Endothelial cell of umbilical vein (primary cell): ENCODE results near the gene PTPRD. TPM values are rescaled to one million over a fixed set of nuclear protein-coding genes. Genes with fewer than 3 reads are reported as not detected.

ENCODE experiments used
- BruUV-seq: library from RNA; stranded (reverse); fragments of 400-500 nt; replicated peaks from 2 replicates; lab custom pipeline; 2021; lab: Mats Ljungman, UMichigan
- CTCF ChIA-PET: fragments of 300-600, 350-600 bp; sonication (Branson Sonifier 250); formaldehyde crosslinking; loops from one replicate; lab custom pipeline; 2021; ENCODE audit warnings: antibody characterized with exemption, inconsistent platforms; lab: Charles Lee
- POLR2A ChIA-PET: fragments of 300-600, 350-600 bp; sonication (Branson Sonifier 250); formaldehyde crosslinking; loops from one replicate; lab custom pipeline; 2021; ENCODE audit warnings: antibody characterized with exemption, inconsistent platforms; lab: Charles Lee
- DNase-seq: peaks from one replicate; pipeline ENCODE4 v3.0.0-alpha.2; 2011; ENCODE audit warnings: low read depth, low spot score
- FAIRE-seq: peaks from 2 replicates; lab custom pipeline; 2011; peaks lifted over from hg19 to GRCh38; lab: Jason Lieb, UNC
- H2AFZ ChIP-seq: 2 replicates; pipeline ENCODE4 v1.6.0; 2012; ENCODE audit warnings: low read depth, low read length, control low read depth, inconsistent platforms
- H3K27ac ChIP-seq: 2 replicates; pipeline ENCODE4 v1.5.1; 2011; ENCODE audit warnings: low read depth, mild to moderate bottlenecking, control low read depth, low read length, moderate library complexity; ENCODE audit not compliant: insufficient read depth
- H3K27me3 ChIP-seq, 2 experiments: 2 replicates each; pipeline versions ENCODE4 v1.6.0 to v1.6.1; 2011; ENCODE audit warnings: low read length in 2 of 2, mixed read lengths in 1 of 2; ENCODE audit not compliant: control insufficient read depth in 2 of 2, insufficient read depth in 2 of 2
- H3K36me3 ChIP-seq, 2 experiments: 2 replicates in 1 of 2; 3 replicates in 1 of 2; pipeline ENCODE4 v1.5.1; 2011; ENCODE audit warnings: low read length in 2 of 2, mild to moderate bottlenecking in 1 of 2, moderate library complexity in 1 of 2; ENCODE audit not compliant: control insufficient read depth in 2 of 2, insufficient read depth in 2 of 2; ENCODE audit errors: extremely low read depth in 1 of 2
- H3K4me1 ChIP-seq: 3 replicates; pipeline ENCODE4 v1.5.1; 2011; ENCODE audit warnings: mild to moderate bottlenecking, low read length; ENCODE audit not compliant: control insufficient read depth, insufficient read depth; ENCODE audit errors: extremely low read depth
- H3K4me2 ChIP-seq: 2 replicates; pipeline ENCODE4 v1.6.1; 2011; ENCODE audit warnings: low read length, control low read depth, mixed read lengths; ENCODE audit not compliant: insufficient read depth
- H3K4me3 ChIP-seq, 3 experiments: fragments of 200-600 bp in 1 of 3; sonication (generic), shearing (Covaris generic) in 1 of 3; replicated peaks in 1 of 3; 2 replicates each; pipeline ENCODE4 v1.5.1; 2011 to 2016; ENCODE audit warnings: control low read depth in 3 of 3, low read length in 3 of 3, mild to moderate bottlenecking in 2 of 3, inconsistent platforms in 1 of 3, low read depth in 1 of 3, moderate library complexity in 1 of 3; ENCODE audit not compliant: insufficient read depth in 1 of 3
- H3K79me2 ChIP-seq: 2 replicates; pipeline ENCODE4 v1.6.0; 2012; ENCODE audit warnings: low read length, inconsistent platforms; ENCODE audit not compliant: control insufficient read depth, insufficient read depth
- H3K9ac ChIP-seq: replicated peaks from 2 replicates; pipeline ENCODE3; 2011; ENCODE audit warnings: low read length, control low read depth; ENCODE audit not compliant: insufficient read depth; ENCODE audit errors: extremely low read depth
- H3K9me1 ChIP-seq: replicated peaks from 3 replicates; pipeline ENCODE4 v1.6.0; 2011; ENCODE audit warnings: mild to moderate bottlenecking, low read length; ENCODE audit not compliant: control insufficient read depth, insufficient read depth; ENCODE audit errors: extremely low read depth
- H3K9me3 ChIP-seq: replicated peaks from 2 replicates; pipeline ENCODE4 v1.5.1; 2012; ENCODE audit warnings: low read length, inconsistent platforms; ENCODE audit not compliant: control insufficient read depth, insufficient read depth
- H4K20me1 ChIP-seq: replicated peaks from 2 replicates; pipeline ENCODE3; 2011; ENCODE audit warnings: mild to moderate bottlenecking, low read length; ENCODE audit not compliant: control insufficient read depth, insufficient read depth; ENCODE audit errors: extremely low read depth
- EZH2 ChIP-seq: IDR thresholded peaks from 2 replicates; pipeline ENCODE4 v1.6.1; 2012; ENCODE audit warnings: borderline replicate concordance, low read depth, mild to moderate bottlenecking, moderate library complexity, low read length, inconsistent platforms; ENCODE audit not compliant: severe bottlenecking
- FOS ChIP-seq: IDR thresholded peaks from 2 replicates; pipeline ENCODE4 v1.6.1; 2011; ENCODE audit warnings: mild to moderate bottlenecking, low read length, moderate library complexity, borderline replicate concordance; ENCODE audit not compliant: insufficient read depth
- GATA2 ChIP-seq: IDR thresholded peaks from 2 replicates; pipeline ENCODE4 v1.7.0; 2011; ENCODE audit warnings: low read depth, mild to moderate bottlenecking, moderate library complexity, mixed read lengths, low read length; ENCODE audit not compliant: insufficient read length, insufficient read depth
- JUN ChIP-seq: IDR thresholded peaks from 2 replicates; pipeline ENCODE4 v1.6.1; 2011; ENCODE audit warnings: borderline replicate concordance, low read depth; ENCODE audit not compliant: insufficient read length, insufficient read depth
- MYC ChIP-seq: IDR thresholded peaks from one replicate; pipeline ENCODE4 v1.6.1; 2011; ENCODE audit warnings: mild to moderate bottlenecking, low read depth, low read length
- POLR2A ChIP-seq: IDR thresholded peaks from 2 replicates; pipeline ENCODE4 v1.6.1; 2012; ENCODE audit warnings: low read depth, mild to moderate bottlenecking, control low read depth, low read length
- POLR2AphosphoS5 ChIP-seq: IDR thresholded peaks from 2 replicates; pipeline ENCODE4 v1.6.1; 2012; ENCODE audit warnings: low read depth, mild to moderate bottlenecking, control low read depth, low read length, moderate library complexity; ENCODE audit not compliant: insufficient read depth
- dilution Hi-C: fragments of 300-500 bp; cut with MboI; formaldehyde crosslinking; loops from one replicate; pipeline ENCODE4 v1.15.0; 2019; ENCODE audit warnings: low sequenced_read_pairs; ENCODE audit not compliant: extremely low pct_ligation_motif_present
- intact Hi-C: fragments of 100-400 bp; cut with micrococcal nuclease; formaldehyde crosslinking; loops from one replicate; pipeline ENCODE4 v1.10.0; 2022
- polyA plus RNA-seq, 4 experiments: library from polyadenylated mRNA; depleted of rRNA in 3 of 4; stranded (reverse) in 3 of 4; unstranded in 1 of 4; fragments of >200 nt; gene quantifications; 2 replicates each; pipeline versions ENCODE4 v1.2.1 to v1.2.3, GENCODE V29; 2011 to 2012; ENCODE audit warnings: missing spikeins in 1 of 4
- total RNA-seq: library from RNA; stranded (reverse); gene quantifications from 2 replicates; pipeline ENCODE4 v1.2.3, GENCODE V29; 2021
- TF ChIP-seq, protein P1 (sequence below): IDR thresholded peaks from 2 replicates; pipeline ENCODE4 v1.6.1; 2011; ENCODE audit not compliant: insufficient read depth, insufficient read length
- TF ChIP-seq, protein P2 (sequence below), 2 donors: IDR thresholded peaks; 1 replicate in 1 of 2; 2 replicates in 1 of 2; pipeline ENCODE4 v1.5.1; 2011; ENCODE audit warnings: low read length in 2 of 2, mild to moderate bottlenecking in 2 of 2, moderate library complexity in 2 of 2, control low read depth in 1 of 2, inconsistent platforms in 1 of 2, low read depth in 1 of 2; ENCODE audit not compliant: insufficient read depth in 1 of 2; ENCODE audit errors: extremely low read depth in 1 of 2

Gene PTPRD
- total and polyA plus RNA-seq, 2 donors (not counting 3 experiments of a cell fraction or from before 2014, with no cell fraction given): 5.5 to 5.7 TPM

DNA sequence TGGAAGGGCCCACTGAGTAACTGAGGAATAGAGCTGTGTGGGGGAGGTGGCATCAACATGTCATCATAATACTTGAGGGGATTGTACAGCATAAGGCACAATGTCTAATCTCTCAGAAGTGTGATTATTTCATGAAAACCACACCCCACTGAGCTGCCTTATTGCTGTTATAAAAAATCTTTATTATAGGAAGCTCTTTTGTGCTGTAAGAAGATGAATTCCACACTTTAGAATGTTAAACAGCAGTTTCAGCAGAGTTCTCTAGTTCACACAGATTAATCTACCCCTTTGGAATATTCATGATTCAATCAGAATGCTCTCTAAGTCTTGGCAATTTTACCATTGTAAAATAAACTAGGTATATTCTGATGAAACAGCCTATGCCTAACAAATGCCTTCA lies 1389.6 kb downstream of the PTPRD start:
- Histone ChIP-seq H2AFZ (no peak overlapping the region), H3K27me3 (no peaks in the 10 kb centered on the region), H3K4me2 (no peak overlapping the region), H3K9me3 (no peaks in the 10 kb centered on the region), H3K9ac (no peak overlapping the region), H3K4me1 (no peaks in the 10 kb centered on the region), H4K20me1 (no peaks in the 10 kb centered on the region), H3K4me3 (no peak overlapping the region), H3K27ac (no peak overlapping the region), H3K79me2 (no peaks in the 10 kb centered on the region), H3K9me1 (no peaks in the 10 kb centered on the region), H3K36me3 (no peaks in the 10 kb centered on the region)
- BruUV-seq: no TSS peak
- DNase-seq (no peak), FAIRE-seq (no peak)
- TF ChIP-seq MYC (no peak), POLR2A (no peak), FOS (no peak), GATA2 (no peak), EZH2 (no peak), POLR2AphosphoS5 (no peak), JUN (no peak)
- TF ChIP-seq, protein P1, sequence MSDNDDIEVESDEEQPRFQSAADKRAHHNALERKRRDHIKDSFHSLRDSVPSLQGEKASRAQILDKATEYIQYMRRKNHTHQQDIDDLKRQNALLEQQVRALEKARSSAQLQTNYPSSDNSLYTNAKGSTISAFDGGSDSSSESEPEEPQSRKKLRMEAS: no peak
- TF ChIP-seq, protein P2, sequence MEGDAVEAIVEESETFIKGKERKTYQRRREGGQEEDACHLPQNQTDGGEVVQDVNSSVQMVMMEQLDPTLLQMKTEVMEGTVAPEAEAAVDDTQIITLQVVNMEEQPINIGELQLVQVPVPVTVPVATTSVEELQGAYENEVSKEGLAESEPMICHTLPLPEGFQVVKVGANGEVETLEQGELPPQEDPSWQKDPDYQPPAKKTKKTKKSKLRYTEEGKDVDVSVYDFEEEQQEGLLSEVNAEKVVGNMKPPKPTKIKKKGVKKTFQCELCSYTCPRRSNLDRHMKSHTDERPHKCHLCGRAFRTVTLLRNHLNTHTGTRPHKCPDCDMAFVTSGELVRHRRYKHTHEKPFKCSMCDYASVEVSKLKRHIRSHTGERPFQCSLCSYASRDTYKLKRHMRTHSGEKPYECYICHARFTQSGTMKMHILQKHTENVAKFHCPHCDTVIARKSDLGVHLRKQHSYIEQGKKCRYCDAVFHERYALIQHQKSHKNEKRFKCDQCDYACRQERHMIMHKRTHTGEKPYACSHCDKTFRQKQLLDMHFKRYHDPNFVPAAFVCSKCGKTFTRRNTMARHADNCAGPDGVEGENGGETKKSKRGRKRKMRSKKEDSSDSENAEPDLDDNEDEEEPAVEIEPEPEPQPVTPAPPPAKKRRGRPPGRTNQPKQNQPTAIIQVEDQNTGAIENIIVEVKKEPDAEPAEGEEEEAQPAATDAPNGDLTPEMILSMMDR (IDR thresholded peaks at IDR 0.05; ENCODE audit: extremely low read depth in 1 of 2, insufficient read depth in 1 of 2, low read depth in 1 of 2, low read length in 2 of 2): no peak
- dilution Hi-C loops: no loop called here
- CTCF ChIA-PET: no interaction called here
- intact Hi-C loops: no loop called here
- POLR2A ChIA-PET: no interaction called here
